VCaP (cell line): ENCODE data around the gene TMEM253.
A peak's percentile ranks its signal among the peaks of the same experiment; 100 is the strongest.

Source experiments
- H3K27ac ChIP-seq: fragments of 450-650 bp; 2 replicates; pipeline ENCODE4 v1.5.1; 2017
- CTCF ChIP-seq: fragments of 450-650 bp; conservative IDR thresholded peaks from 2 replicates; pipeline ENCODE4 v1.5.1; 2017; ENCODE audit warnings: mild to moderate bottlenecking, moderate library complexity

TMEM253 gene

GRCh38 chr14:21092273-21093011 lies 8.4 kb upstream of the TMEM253 start:
- no peak overlapping the region for H3K27ac ChIP-seq
- TF ChIP-seq CTCF, result peak; percentile 95

GRCh38 chr14:21093018-21093417 lies 7.8 kb upstream of the TMEM253 start:
- H3K27ac ChIP-seq, result no peak overlapping the region
- no peak for TF ChIP-seq CTCF

GRCh38 chr14:21093769-21094681 lies 6.8 kb upstream of the TMEM253 start:
- no peak overlapping the region for H3K27ac ChIP-seq

GRCh38 chr14:21095430-21096205 lies 5.2 kb upstream of the TMEM253 start:
- H3K27ac ChIP-seq, result no peak overlapping the region
- TF ChIP-seq CTCF, result no peak

More at GRCh38 chr14:21093769-21094681, 6.8 kb upstream of the TMEM253 start:
- no peak for TF ChIP-seq CTCF

- H3K27ac ChIP-seq, result no peak overlapping the region
- no peak for TF ChIP-seq CTCF
These were observed 4.4 kb upstream of the TMEM253 start for GRCh38 chr14:21096438-21096837.

GRCh38 chr14:21096978-21097635 lies 3.8 kb upstream of the TMEM253 start:
- H3K27ac ChIP-seq, result peak overlapping the region; percentile 76
- TF ChIP-seq CTCF, result no peak
